Measurements from ENCODE around the gene CD72. TPM values are rescaled to one million over a fixed set of nuclear protein-coding genes. Genes with fewer than 3 reads are reported as not detected.
A peak's percentile ranks its signal among the peaks of the same experiment; 100 is the strongest.
"Not testable (repeated sequence)": the region's sequence is repeated elsewhere in the genome, so short reads cannot be mapped to it uniquely, and the experiment has no call there.

Gene CD72
- total RNA-seq, 2 donors from 2014 or later = 7.0 to 8.8 TPM

- DNase-seq (ENCODE audit: low spot score) (peak; percentile 78), ATAC-seq (peak; percentile 71 to 79)
- Mint-ChIP-seq H3K27me3 (no peaks in the 10 kb centered on the region), H3K27ac (peak overlapping the region; percentile 92 to 97), H3K36me3 (no peaks in the 10 kb centered on the region), H3K4me1 (ENCODE audit: low read depth in 2 of 2) (peaks cover 44 to 46% of the 10 kb centered on the region in 2 donors), H3K4me3 (peak overlapping the region; percentile 90), H3K9me3 (no peaks in the 10 kb centered on the region)
Measured at GRCh38 chr9:35618854-35619799, 914 bp upstream of the CD72 start.

- Mint-ChIP-seq H3K4me1 (ENCODE audit: low read depth in 2 of 2) (peaks cover 44 to 46% of the 10 kb centered on the region in 2 donors), H3K27me3 (no peaks in the 10 kb centered on the region), H3K27ac (peak overlapping the region; percentile 92 to 97), H3K36me3 (no peaks in the 10 kb centered on the region), H3K4me3 (peak overlapping the region; percentile 90), H3K9me3 (no peaks in the 10 kb centered on the region)
- DNase-seq (ENCODE audit: low spot score) (no peak), ATAC-seq (no peak)
Measured at GRCh38 chr9:35617548-35617947, 665 bp downstream of the CD72 start.

- Mint-ChIP-seq H3K27me3 (no peaks in the 10 kb centered on the region), H3K4me3 (peak overlapping the region; percentile 90), H3K27ac (peak overlapping the region; percentile 92 to 97), H3K9me3 (no peaks in the 10 kb centered on the region), H3K36me3 (no peaks in the 10 kb centered on the region), H3K4me1 (ENCODE audit: low read depth in 2 of 2) (peaks cover 44 to 46% of the 10 kb centered on the region in 2 donors)
- peak; percentile 85 to 90 for ATAC-seq
- peak; percentile 91 for DNase-seq (ENCODE audit: low spot score)
Measured at GRCh38 chr9:35616681-35617459, 1.3 kb downstream of the CD72 start.

DNA sequence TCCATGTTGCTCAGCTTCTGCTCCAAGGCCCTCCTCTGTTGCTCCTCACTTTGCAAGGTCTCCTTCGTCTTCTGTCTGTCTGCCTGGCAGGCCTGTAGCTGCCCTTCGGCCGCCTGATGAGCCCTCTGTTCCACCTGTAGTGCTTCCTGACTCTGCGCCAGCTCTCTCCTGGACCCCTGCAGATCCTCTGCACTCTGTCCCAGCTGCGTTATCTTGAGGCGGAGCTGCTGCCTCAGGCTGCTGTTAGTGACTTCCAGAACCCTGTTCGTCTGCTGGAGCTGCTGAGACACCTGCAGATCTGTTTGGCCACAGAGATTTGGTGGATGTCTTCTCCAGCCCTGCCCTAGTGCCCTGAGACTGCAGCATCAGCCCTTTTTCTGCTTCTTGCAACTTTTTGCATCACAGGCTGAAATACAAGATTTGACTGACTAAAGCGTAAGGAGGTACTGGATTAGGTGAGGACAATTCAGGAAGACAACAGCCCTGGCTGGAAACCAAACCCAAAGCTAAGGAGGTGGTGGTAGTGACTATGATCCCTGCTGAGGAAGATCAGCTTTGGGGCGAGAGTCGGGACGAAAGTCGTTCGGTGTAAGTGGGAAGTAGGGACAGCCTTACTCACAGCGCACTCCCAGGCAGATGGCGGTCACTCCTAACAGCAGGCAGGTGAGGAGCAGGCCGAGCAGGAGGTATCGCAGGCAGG, 2.1 kb downstream of the CD72 start:
- peak overlapping the region; percentile 90 for H3K4me3 Mint-ChIP-seq
- ATAC-seq (no peak), DNase-seq (ENCODE audit: low spot score) (no peak)
- H3K4me1 Mint-ChIP-seq (ENCODE audit: low read depth in 2 of 2) = peaks cover 51 to 52% of the 10 kb centered on the region in 2 donors
- no peaks in the 10 kb centered on the region for H3K36me3 Mint-ChIP-seq
- H3K27ac Mint-ChIP-seq = peak overlapping the region; percentile 92 to 97
- H3K9me3 Mint-ChIP-seq = no peaks in the 10 kb centered on the region
- H3K27me3 Mint-ChIP-seq = no peaks in the 10 kb centered on the region

DNA sequence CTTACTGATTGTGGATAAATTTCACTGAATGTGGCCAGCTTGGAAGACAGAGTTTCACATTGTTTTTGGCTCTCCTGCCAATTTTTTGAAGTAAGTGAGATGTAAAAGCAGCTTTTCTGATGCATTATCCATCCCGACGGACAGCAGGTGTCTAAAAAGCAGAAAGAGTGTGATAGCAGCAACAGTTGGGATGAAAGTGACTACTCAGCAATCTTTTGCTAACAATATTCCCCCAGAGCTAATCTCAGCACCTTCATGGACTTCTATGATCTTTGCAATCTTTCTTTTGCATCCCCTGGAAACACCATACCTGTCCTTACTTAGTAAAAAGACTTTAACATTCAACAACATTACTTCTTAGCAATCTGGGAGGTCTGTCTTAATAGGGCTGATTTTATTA, 5.4 kb downstream of the CD72 start:
- Mint-ChIP-seq H3K27me3 (no peaks in the 10 kb centered on the region), H3K4me1 (ENCODE audit: low read depth in 2 of 2) (peaks cover 30 to 35% of the 10 kb centered on the region in 2 donors), H3K9me3 (no peaks in the 10 kb centered on the region), H3K4me3 (no peak overlapping the region), H3K36me3 (no peaks in the 10 kb centered on the region), H3K27ac (no peak overlapping the region)
- DNase-seq (ENCODE audit: low spot score) (no peak), ATAC-seq (no peak)

- not testable (repeated sequence) for H3K36me3 Mint-ChIP-seq; H3K4me3 Mint-ChIP-seq; ATAC-seq; H3K27me3 Mint-ChIP-seq; H3K27ac Mint-ChIP-seq; DNase-seq (ENCODE audit: low spot score); H3K9me3 Mint-ChIP-seq
- H3K4me1 Mint-ChIP-seq (ENCODE audit: low read depth in 2 of 2) = peaks cover 30 to 33% of the 10 kb centered on the region in 2 donors
Measured at GRCh38 chr9:35612066-35612465, 6.1 kb downstream of the CD72 start.

DNA sequence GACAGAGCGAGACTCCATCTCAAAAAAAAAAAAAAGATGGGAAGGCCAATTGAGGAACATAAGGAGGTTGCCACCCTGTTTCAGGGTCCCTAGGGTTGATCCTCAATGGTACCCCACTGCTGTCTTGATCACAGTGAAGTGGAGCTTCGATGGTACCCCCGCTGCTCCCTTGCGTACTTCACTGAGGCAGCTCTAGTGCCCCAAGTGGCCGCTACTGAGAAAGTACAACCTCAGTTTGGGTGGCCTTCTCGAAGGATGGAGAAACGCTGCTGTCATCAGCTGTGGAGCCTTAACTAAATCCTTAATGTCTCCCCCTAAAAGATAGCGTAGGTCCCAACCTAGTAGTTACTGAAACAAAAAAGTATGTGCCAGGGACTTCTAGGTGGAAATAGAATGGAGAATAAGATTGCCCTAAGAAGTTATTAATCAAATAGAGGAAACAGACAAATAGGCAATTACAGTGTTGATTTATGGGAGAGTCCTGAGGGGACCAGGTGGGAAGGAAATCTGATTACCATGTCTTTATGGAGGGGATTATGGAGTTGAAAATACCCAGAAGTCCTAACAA, 6.9 kb downstream of the CD72 start:
- DNase-seq (ENCODE audit: low spot score) = no peak
- Mint-ChIP-seq H3K27ac (peak overlapping the region in 1 of 2 donors; percentile 31), H3K4me3 (no peak overlapping the region), H3K36me3 (no peaks in the 10 kb centered on the region), H3K4me1 (ENCODE audit: low read depth in 2 of 2) (peaks cover 28 to 33% of the 10 kb centered on the region in 2 donors), H3K27me3 (no peaks in the 10 kb centered on the region), H3K9me3 (no peaks in the 10 kb centered on the region)
- ATAC-seq = peak; percentile 73 to 74

DNA sequence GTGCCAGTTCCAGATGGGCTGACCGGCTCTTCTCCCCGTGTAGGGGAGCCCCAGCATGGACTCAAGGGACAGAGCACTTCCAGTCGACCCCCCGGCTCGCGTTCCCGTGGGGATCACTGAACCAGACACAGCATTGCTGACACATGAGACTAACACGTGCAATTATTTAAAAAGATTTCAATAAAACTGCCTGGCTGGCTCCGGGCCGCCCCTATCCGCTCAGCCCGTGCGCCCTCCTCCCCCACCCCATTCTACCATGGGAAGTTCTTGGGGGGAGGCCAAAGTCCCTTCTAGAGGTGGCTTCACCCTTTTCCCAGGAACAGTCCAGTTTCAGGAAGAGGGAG, 8.4 kb downstream of the CD72 start:
- Mint-ChIP-seq H3K36me3 (no peaks in the 10 kb centered on the region), H3K4me3 (no peak overlapping the region), H3K27ac (no peak overlapping the region), H3K27me3 (no peaks in the 10 kb centered on the region), H3K9me3 (no peaks in the 10 kb centered on the region), H3K4me1 (ENCODE audit: low read depth in 2 of 2) (peaks cover 25 to 26% of the 10 kb centered on the region in 2 donors)
- DNase-seq (ENCODE audit: low spot score) (no peak), ATAC-seq (no peak)

- no peak overlapping the region for H3K27ac Mint-ChIP-seq
- no peak overlapping the region for H3K4me3 Mint-ChIP-seq
- ATAC-seq (no peak), DNase-seq (ENCODE audit: low spot score) (no peak)
- H3K36me3 Mint-ChIP-seq = no peaks in the 10 kb centered on the region
- peaks cover 27 to 31% of the 10 kb centered on the region in 2 donors for H3K4me1 Mint-ChIP-seq (ENCODE audit: low read depth in 2 of 2)
- no peaks in the 10 kb centered on the region for H3K27me3 Mint-ChIP-seq
- H3K9me3 Mint-ChIP-seq = no peaks in the 10 kb centered on the region
Measured at GRCh38 chr9:35609001-35609819, 9.0 kb downstream of the CD72 start.

GRCh38 chr9:35608221-35608620, 10.0 kb downstream of the CD72 start:
- DNase-seq (ENCODE audit: low spot score) = no peak
- H3K4me3 Mint-ChIP-seq = no peak overlapping the region
- no peak for ATAC-seq
- H3K4me1 Mint-ChIP-seq (ENCODE audit: low read depth in 2 of 2) = peaks cover 37 to 41% of the 10 kb centered on the region in 2 donors
- no peaks in the 10 kb centered on the region for H3K9me3 Mint-ChIP-seq
- H3K27ac Mint-ChIP-seq = no peak overlapping the region
- no peaks in the 10 kb centered on the region for H3K36me3 Mint-ChIP-seq
- no peaks in the 10 kb centered on the region for H3K27me3 Mint-ChIP-seq

DNA sequence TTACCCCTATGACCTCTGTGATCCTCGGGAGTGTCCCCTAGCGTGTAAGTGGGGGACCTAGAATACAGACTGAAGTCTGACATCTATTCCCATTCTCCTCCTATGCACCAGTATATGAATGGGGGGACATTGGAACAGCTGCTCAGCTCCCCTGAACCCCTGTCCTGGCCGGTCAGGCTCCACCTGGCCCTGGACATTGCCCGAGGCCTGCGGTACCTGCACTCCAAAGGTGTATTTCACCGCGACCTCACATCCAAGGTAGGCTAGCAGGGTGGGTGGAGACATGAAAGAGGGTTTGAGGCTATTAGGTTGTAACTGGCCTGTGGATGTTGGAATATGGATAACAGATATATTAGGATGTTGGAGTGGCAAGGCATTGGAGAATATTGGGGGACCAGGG, 11.5 kb downstream of the CD72 start:
- Mint-ChIP-seq H3K36me3 (no peaks in the 10 kb centered on the region), H3K9me3 (no peaks in the 10 kb centered on the region), H3K27ac (peak overlapping the region in 1 of 2 donors; percentile 40), H3K4me1 (ENCODE audit: low read depth in 2 of 2) (peaks cover 41 to 49% of the 10 kb centered on the region in 2 donors), H3K27me3 (no peaks in the 10 kb centered on the region), H3K4me3 (peak overlapping the region; percentile 45)
- ATAC-seq (no peak), DNase-seq (ENCODE audit: low spot score) (no peak)

- peaks cover 35 to 43% of the 10 kb centered on the region in 2 donors for H3K4me1 Mint-ChIP-seq (ENCODE audit: low read depth in 2 of 2)
- H3K36me3 Mint-ChIP-seq = no peaks in the 10 kb centered on the region
- DNase-seq (ENCODE audit: low spot score) (no peak), ATAC-seq (no peak)
- no peaks in the 10 kb centered on the region for H3K9me3 Mint-ChIP-seq
- H3K4me3 Mint-ChIP-seq = peak overlapping the region; percentile 77
- H3K27me3 Mint-ChIP-seq = no peaks in the 10 kb centered on the region
- H3K27ac Mint-ChIP-seq = no peak overlapping the region
Measured at GRCh38 chr9:35606138-35606504, 12.1 kb downstream of the CD72 start.

Measured in natural killer cell treated with Interleukin-12 subunit alpha and Interleukin-12 subunit beta and Interleukin-15 and Interleukin-18, amount 100 ng/mL, for 72 hours (primary cell).